HepG2 (cell line): ENCODE data around the gene CDC42BPG. TPM values are rescaled to one million over a fixed set of nuclear protein-coding genes. Genes with fewer than 3 reads are reported as not detected.
A peak's percentile ranks its signal among the peaks of the same experiment; 100 is the strongest.

Experiments
- ARNT ChIP-seq: fragments of 450-650 bp; IDR thresholded peaks from 2 replicates; pipeline ENCODE4 v1.6.1; 2017
- BHLHE40 ChIP-seq: IDR thresholded peaks from 2 replicates; pipeline ENCODE4 v1.6.1; 2011; ENCODE audit warnings: low read length, improper control_type of control experiment
- CENPT ChIP-seq: sonication (generic); formaldehyde crosslinking; IDR thresholded peaks from 2 replicates; pipeline ENCODE4 v1.8.0; 2022; ENCODE audit warnings: low read depth, mild to moderate bottlenecking, moderate library complexity, missing genetic modification reagents
- GTF3A ChIP-seq: sonication (generic); formaldehyde crosslinking; conservative IDR thresholded peaks from 2 replicates; pipeline ENCODE4 v1.4.0; 2020; ENCODE audit warnings: mild to moderate bottlenecking, missing genetic modification reagents
- ISX ChIP-seq: sonication (generic); formaldehyde crosslinking; conservative IDR thresholded peaks from 2 replicates; pipeline ENCODE4 v1.5.0; 2020; ENCODE audit warnings: missing genetic modification reagents
- JUNB ChIP-seq: sonication (generic); formaldehyde crosslinking; IDR thresholded peaks from 2 replicates; pipeline ENCODE4 v1.8.0; 2022; ENCODE audit warnings: missing genetic modification reagents, mild to moderate bottlenecking, borderline replicate concordance
- KLF12 ChIP-seq: sonication (generic); formaldehyde crosslinking; IDR thresholded peaks from 2 replicates; pipeline ENCODE4 v1.4.0; 2020; ENCODE audit warnings: missing genetic modification reagents, borderline replicate concordance
- MAF1 ChIP-seq: sonication (generic); formaldehyde crosslinking; IDR thresholded peaks from 2 replicates; pipeline ENCODE4 v1.5.0; 2020; ENCODE audit warnings: missing genetic modification reagents, borderline replicate concordance
- MATR3 ChIP-seq: sonication (generic); formaldehyde crosslinking; IDR thresholded peaks from 2 replicates; pipeline ENCODE4 v1.4.0; 2020; ENCODE audit warnings: missing genetic modification reagents
- MED13 ChIP-seq: sonication (generic); formaldehyde crosslinking; IDR thresholded peaks from 2 replicates; pipeline ENCODE4 v1.5.0; 2020; ENCODE audit warnings: missing genetic modification reagents
- MIER3 ChIP-seq: IDR thresholded peaks from 2 replicates; pipeline ENCODE4 v1.6.1; 2016; ENCODE audit warnings: missing compliant biosample characterization, borderline replicate concordance
- MTA3 ChIP-seq: sonication (generic); formaldehyde crosslinking; IDR thresholded peaks from 2 replicates; pipeline ENCODE4 v1.4.0; 2020; ENCODE audit warnings: missing genetic modification reagents
- MXD4 ChIP-seq: IDR thresholded peaks from 2 replicates; pipeline ENCODE4 v1.6.1; 2016; ENCODE audit warnings: mild to moderate bottlenecking, missing biosample characterization, missing genetic modification reagents
- MZF1 ChIP-seq: sonication (generic); formaldehyde crosslinking; IDR thresholded peaks from 2 replicates; pipeline ENCODE4 v1.8.1; 2023; ENCODE audit warnings: mild to moderate bottlenecking, missing genetic modification reagents, borderline replicate concordance
- NCOA5 ChIP-seq: sonication (generic); formaldehyde crosslinking; IDR thresholded peaks from 2 replicates; pipeline ENCODE4 v1.4.0; 2020; ENCODE audit warnings: missing genetic modification reagents
- SP140L ChIP-seq: sonication (generic); formaldehyde crosslinking; IDR thresholded peaks from 2 replicates; pipeline ENCODE4 v1.4.0; 2020; ENCODE audit warnings: missing genetic modification reagents, borderline replicate concordance
- TAF1 ChIP-seq: sonication (generic); formaldehyde crosslinking; IDR thresholded peaks from 2 replicates; pipeline ENCODE4 v1.4.0; 2020; ENCODE audit warnings: missing genetic modification reagents
- ZFAT ChIP-seq: sonication (generic); formaldehyde crosslinking; conservative IDR thresholded peaks from 2 replicates; pipeline ENCODE4 v1.8.1; 2023; ENCODE audit warnings: missing genetic modification reagents, inconsistent platforms
- ZFX ChIP-seq: sonication (generic); formaldehyde crosslinking; IDR thresholded peaks from 2 replicates; pipeline ENCODE4 v1.4.0; 2020; ENCODE audit warnings: mild to moderate bottlenecking, low read depth, missing genetic modification reagents, moderate library complexity
- ZNF136 ChIP-seq: sonication (generic); formaldehyde crosslinking; IDR thresholded peaks from 2 replicates; pipeline ENCODE4 v1.8.1; 2022; ENCODE audit warnings: low read depth, mild to moderate bottlenecking, moderate library complexity, missing genetic modification reagents
- ZNF256 ChIP-seq: sonication (generic); formaldehyde crosslinking; conservative IDR thresholded peaks from 2 replicates; pipeline ENCODE4 v1.4.0; 2020; ENCODE audit warnings: missing genetic modification reagents
- ZNF432 ChIP-seq: sonication (generic); formaldehyde crosslinking; IDR thresholded peaks from 2 replicates; pipeline ENCODE4 v1.5.0; 2020; ENCODE audit warnings: missing genetic modification reagents, mild to moderate bottlenecking, borderline replicate concordance
- ZNF460 ChIP-seq: sonication (generic); formaldehyde crosslinking; IDR thresholded peaks from 2 replicates; pipeline ENCODE4 v1.5.1; 2020; ENCODE audit warnings: missing genetic modification reagents, mild to moderate bottlenecking, borderline replicate concordance
- ZNF547 ChIP-seq: sonication (generic); formaldehyde crosslinking; IDR thresholded peaks from 2 replicates; pipeline ENCODE4 v1.5.1; 2020; ENCODE audit warnings: mild to moderate bottlenecking, missing genetic modification reagents
- ZNF569 ChIP-seq: sonication (generic); formaldehyde crosslinking; IDR thresholded peaks from 2 replicates; pipeline ENCODE4 v1.5.0; 2020; ENCODE audit warnings: mild to moderate bottlenecking, missing genetic modification reagents, moderate library complexity, borderline replicate concordance
- ZNF605 ChIP-seq: sonication (generic); formaldehyde crosslinking; IDR thresholded peaks from 2 replicates; pipeline ENCODE4 v1.8.0; 2022; ENCODE audit warnings: mild to moderate bottlenecking, missing genetic modification reagents
- ZNF619 ChIP-seq: sonication (generic); formaldehyde crosslinking; IDR thresholded peaks from 2 replicates; pipeline ENCODE4 v1.4.0; 2020; ENCODE audit warnings: mild to moderate bottlenecking, missing genetic modification reagents
- ZNF678 ChIP-seq: sonication (generic); formaldehyde crosslinking; IDR thresholded peaks from 2 replicates; pipeline ENCODE4 v1.4.0; 2020; ENCODE audit warnings: mild to moderate bottlenecking, missing genetic modification reagents
- ZNF883 ChIP-seq: sonication (generic); formaldehyde crosslinking; IDR thresholded peaks from 2 replicates; pipeline ENCODE4 v1.5.1; 2020; ENCODE audit warnings: mild to moderate bottlenecking, missing genetic modification reagents; ENCODE audit errors: not compliant biosample characterization
- polyA plus RNA-seq, 8 experiments: library from polyadenylated mRNA; depleted of rRNA in 3 of 8; stranded (reverse) in 7 of 8; unstranded in 1 of 8; fragments of >200 nt; fragmentation: Illumina TruSeq in 4 of 8; extraction: Trizol in 4 of 8; gene quantifications; 2 replicates each; pipeline versions ENCODE4 v1.2.1 to v1.2.3, GENCODE V29; 2011 to 2016; ENCODE audit warnings: low read depth in 4 of 8, missing spikeins in 1 of 8, mixed read lengths in 1 of 8; ENCODE audit not compliant: insufficient read depth in 1 of 8
- total RNA-seq, 5 experiments: library from RNA; depleted of rRNA; stranded (reverse); fragments of >200 nt; fragmentation: Illumina TruSeq; extraction: Trizol; gene quantifications; 2 replicates each; pipeline ENCODE4 v1.2.3, GENCODE V29; 2016; ENCODE audit warnings: low read depth in 1 of 5
- TF ChIP-seq, protein P1 (sequence below): sonication (generic); formaldehyde crosslinking; IDR thresholded peaks from 2 replicates; pipeline ENCODE4 v1.5.0; 2020; ENCODE audit warnings: mild to moderate bottlenecking, low read depth, missing genetic modification reagents, borderline replicate concordance
- TF ChIP-seq, protein P2 (sequence below): sonication (generic); formaldehyde crosslinking; IDR thresholded peaks from 2 replicates; pipeline ENCODE4; 2020; ENCODE audit warnings: missing genetic modification reagents, mild to moderate bottlenecking, borderline replicate concordance
- TF ChIP-seq, protein P3 (sequence below): sonication (generic); formaldehyde crosslinking; IDR thresholded peaks from 2 replicates; pipeline ENCODE4 v1.4.0; 2020; ENCODE audit warnings: mild to moderate bottlenecking, missing genetic modification reagents

CDC42BPG gene
- total and polyA plus RNA-seq, 2 of the 13 experiments (the other 11 are each of a cell fraction or from before 2014, with no cell fraction given), result 0.55 to 1.4 TPM

DNA sequence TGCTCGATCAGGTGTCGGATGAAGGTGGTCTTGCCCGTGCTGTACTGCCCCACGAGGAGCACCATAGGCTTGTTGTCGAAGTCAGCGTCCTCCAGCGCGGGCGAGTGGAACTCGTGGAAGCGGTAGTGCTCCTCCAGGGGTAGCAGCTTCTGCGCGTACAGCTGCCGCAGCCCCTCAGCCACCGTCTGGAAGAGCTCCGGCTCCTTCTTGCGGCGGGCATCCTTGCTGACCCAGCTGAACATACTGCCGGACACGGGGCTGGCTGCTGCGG, 33.7 kb upstream of the CDC42BPG start (continued):
- TF ChIP-seq ZNF605 (CRISPR knock-in tag) (no peak; the same call in 1 of the 2 replicates), ZNF883 (CRISPR knock-in tag) (peak; percentile 76), MIER3 (CRISPR knock-in tag) (no peak), SP140L (CRISPR knock-in tag) (no peak), MTA3 (no peak), ZFAT (no peak), MXD4 (CRISPR knock-in tag) (no peak), ISX (no peak), BHLHE40 (no peak), ZNF460 (CRISPR knock-in tag) (no peak), CENPT (CRISPR knock-in tag) (0 out of 2 replicates have a peak, but pooled peaks have one; percentile 35), ZFX (CRISPR knock-in tag) (no peak), MED13 (CRISPR knock-in tag) (no peak), ZNF619 (CRISPR knock-in tag) (0 out of 2 replicates have a peak, but pooled peaks have one; percentile 31), MATR3 (CRISPR knock-in tag) (no peak), MAF1 (no peak), ZNF547 (CRISPR knock-in tag) (no peak; the same call in 1 of the 2 replicates), ZNF432 (CRISPR knock-in tag) (no peak), ARNT (no peak), TAF1 (CRISPR knock-in tag) (no peak), NCOA5 (CRISPR knock-in tag) (no peak), ZNF678 (CRISPR knock-in tag) (no peak), GTF3A (CRISPR knock-in tag) (no peak), KLF12 (CRISPR knock-in tag) (no peak), MZF1 (CRISPR knock-in tag) (no peak), ZNF136 (no peak), ZNF256 (0 out of 2 replicates have a peak, but pooled peaks have one; percentile 17), JUNB (CRISPR knock-in tag) (no peak), ZNF569 (CRISPR knock-in tag) (no peak)
- TF ChIP-seq, protein P1, sequence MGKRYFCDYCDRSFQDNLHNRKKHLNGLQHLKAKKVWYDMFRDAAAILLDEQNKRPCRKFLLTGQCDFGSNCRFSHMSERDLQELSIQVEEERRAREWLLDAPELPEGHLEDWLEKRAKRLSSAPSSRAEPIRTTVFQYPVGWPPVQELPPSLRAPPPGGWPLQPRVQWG (CRISPR knock-in tag), result no peak
- TF ChIP-seq, protein P2, sequence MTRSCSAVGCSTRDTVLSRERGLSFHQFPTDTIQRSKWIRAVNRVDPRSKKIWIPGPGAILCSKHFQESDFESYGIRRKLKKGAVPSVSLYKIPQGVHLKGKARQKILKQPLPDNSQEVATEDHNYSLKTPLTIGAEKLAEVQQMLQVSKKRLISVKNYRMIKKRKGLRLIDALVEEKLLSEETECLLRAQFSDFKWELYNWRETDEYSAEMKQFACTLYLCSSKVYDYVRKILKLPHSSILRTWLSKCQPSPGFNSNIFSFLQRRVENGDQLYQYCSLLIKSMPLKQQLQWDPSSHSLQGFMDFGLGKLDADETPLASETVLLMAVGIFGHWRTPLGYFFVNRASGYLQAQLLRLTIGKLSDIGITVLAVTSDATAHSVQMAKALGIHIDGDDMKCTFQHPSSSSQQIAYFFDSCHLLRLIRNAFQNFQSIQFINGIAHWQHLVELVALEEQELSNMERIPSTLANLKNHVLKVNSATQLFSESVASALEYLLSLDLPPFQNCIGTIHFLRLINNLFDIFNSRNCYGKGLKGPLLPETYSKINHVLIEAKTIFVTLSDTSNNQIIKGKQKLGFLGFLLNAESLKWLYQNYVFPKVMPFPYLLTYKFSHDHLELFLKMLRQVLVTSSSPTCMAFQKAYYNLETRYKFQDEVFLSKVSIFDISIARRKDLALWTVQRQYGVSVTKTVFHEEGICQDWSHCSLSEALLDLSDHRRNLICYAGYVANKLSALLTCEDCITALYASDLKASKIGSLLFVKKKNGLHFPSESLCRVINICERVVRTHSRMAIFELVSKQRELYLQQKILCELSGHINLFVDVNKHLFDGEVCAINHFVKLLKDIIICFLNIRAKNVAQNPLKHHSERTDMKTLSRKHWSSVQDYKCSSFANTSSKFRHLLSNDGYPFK (CRISPR knock-in tag), result no peak
- TF ChIP-seq, protein P3, sequence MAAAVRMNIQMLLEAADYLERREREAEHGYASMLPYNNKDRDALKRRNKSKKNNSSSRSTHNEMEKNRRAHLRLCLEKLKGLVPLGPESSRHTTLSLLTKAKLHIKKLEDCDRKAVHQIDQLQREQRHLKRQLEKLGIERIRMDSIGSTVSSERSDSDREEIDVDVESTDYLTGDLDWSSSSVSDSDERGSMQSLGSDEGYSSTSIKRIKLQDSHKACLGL (CRISPR knock-in tag), result no peak
